ENCODE results near the gene ADAM8.
"Not testable (repeated sequence)": the region's sequence is repeated elsewhere in the genome, so short reads cannot be mapped to it uniquely, and the experiment has no call there.

The ADAM8 gene

DNA sequence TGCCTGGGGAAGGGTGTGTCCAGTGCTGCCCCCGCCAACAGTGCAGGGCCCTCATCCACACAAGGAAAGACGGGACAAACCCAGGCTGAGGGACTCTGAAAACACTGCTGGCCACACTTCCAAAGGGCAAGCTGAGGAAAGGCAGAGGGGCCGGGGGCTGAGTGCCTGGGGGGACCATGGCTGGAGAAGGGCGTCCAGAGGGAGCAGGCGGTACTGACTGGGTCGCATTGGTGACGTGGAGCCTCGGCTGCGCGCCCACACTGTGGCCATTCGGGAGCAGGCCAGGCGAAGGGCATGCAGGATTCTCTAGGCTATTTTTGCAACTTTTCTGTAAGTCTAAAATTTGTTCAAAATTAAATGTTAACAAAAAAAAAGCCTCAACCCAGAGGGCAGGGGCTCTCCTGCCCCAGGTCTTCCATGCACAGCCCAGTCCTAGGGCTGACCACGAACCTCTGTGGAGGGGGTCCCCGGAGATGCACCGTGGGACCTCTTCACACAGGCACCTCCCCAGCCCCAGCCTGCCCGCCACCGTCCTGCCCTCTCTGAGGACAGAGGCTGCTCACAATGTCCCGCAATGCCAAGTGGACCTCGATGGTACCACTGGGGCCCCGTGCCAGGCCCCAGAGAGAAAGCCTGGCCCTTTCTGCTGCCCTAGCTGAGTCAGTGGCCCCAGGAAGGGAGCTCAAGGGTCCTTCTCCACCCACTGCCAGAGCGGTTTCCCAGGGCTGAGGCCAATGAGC lies 10.4 kb downstream of the ADAM8 start:
- DNase-seq: no peak

DNA sequence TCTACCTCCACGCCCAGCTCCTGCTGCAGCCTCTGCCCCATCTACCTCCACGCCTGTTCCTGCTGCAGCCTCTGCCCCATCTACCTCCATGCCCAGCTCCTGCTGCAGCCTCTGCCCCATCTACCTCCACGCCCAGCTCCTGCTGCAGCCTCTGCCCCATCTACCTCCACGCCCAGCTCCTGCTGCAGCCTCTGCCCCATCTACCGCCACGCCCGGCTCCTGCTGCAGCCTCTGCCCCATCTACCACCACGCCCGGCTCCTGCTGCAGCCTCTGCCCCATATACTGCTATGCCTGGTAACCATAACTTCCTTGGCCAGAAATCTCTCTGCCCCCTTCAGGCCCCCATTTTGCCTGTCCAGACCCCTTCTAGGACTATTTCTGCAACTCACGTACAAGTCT lies 11.6 kb downstream of the ADAM8 start:
- not testable (repeated sequence) for DNase-seq

- no peak for DNase-seq
These were observed 12.2 kb downstream of the ADAM8 start for GRCh38 chr10:133264461-133264860.

GRCh38 chr10:133263674-133264073 lies 13.0 kb downstream of the ADAM8 start:
- DNase-seq: no peak

GRCh38 chr10:133262696-133263095 lies 14.0 kb downstream of the ADAM8 start:
- no peak for DNase-seq

- DNase-seq: peak in 1 of 2 experiments; percentile 38
These were observed 14.8 kb downstream of the ADAM8 start for GRCh38 chr10:133261726-133262325.

DNA sequence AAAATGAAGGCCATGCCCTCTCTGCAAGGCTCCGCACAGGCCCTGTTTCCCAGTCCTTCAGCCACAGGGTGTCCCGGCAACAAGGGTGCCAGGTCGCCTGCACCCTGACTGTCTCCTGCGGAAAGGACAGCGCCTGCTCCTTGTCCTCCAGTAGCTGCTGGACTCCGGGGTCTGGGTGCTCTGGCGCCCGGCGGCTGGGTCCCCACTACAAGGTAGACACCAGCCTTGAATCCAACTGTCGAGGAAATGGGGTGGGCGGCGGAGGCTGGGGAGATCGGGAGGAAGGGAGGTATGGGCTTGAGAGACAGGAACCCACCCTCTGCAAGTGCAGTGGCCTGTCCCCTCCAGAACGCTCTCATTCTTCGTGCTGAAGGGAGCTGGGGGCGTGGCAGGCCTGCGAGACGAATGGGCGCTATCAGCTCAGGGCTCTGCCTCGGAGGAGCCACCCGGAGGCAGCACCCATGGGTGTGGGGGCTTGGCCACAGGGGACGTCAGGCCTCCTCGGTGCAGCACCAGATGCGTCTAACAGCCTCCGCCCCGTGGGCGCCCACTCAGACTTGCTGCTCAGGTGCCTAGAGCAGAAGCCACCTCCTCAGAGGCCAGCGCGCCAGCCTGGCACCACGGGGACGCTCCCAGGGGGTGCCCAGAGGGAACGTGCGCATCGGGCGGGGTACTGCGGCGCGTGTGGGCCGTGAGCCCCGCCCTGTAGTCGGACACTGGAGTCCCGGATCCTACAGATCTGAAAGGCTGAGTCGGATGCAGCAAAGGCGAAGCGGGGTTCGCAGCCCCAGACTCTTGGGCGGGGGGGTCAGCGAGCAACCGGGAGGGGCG lies 15.6 kb downstream of the ADAM8 start:
- DNase-seq: peak in 1 of 2 experiments; percentile 22

GRCh38 chr10:133259602-133259989 lies 17.1 kb downstream of the ADAM8 start:
- DNase-seq: no peak

DNA sequence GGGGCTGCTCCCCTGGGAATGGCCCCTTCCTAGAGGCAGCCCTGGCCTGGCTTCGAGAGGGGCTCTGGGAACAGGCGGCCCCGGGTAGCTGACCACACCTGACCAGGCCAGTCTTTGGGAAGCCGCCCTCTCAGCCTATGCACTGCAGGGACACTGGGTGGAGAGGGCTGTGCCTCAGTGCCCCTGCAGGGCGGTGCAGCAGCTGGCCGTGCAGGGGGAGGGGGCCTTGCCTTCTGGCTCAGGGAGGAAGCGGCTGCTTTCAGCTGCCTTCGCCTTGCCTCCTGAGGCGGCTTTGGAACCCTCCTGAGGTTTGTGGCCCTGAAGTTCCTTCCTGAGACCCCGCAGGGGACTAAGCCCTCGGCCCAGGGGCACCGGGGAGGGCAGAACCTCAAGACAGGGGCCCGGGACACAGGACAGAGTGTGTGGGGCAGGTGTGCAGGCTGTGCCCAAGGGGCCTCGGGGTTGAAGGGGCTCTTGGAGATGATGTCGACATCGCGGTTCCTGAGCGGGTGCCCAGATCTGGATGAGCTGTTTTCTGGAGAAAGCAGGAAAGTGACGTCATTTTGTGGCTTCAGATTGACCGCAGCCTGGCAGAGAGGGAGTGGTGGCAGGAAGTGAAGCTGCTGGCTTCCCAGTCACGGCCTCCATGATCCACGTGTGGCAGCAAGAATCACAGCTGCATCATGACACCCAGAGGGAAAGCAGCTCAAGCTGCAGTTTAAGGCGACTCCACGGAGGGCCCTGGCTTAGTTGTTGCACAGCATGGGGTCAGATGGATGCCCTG lies 17.7 kb downstream of the ADAM8 start:
- no peak for DNase-seq

DNA sequence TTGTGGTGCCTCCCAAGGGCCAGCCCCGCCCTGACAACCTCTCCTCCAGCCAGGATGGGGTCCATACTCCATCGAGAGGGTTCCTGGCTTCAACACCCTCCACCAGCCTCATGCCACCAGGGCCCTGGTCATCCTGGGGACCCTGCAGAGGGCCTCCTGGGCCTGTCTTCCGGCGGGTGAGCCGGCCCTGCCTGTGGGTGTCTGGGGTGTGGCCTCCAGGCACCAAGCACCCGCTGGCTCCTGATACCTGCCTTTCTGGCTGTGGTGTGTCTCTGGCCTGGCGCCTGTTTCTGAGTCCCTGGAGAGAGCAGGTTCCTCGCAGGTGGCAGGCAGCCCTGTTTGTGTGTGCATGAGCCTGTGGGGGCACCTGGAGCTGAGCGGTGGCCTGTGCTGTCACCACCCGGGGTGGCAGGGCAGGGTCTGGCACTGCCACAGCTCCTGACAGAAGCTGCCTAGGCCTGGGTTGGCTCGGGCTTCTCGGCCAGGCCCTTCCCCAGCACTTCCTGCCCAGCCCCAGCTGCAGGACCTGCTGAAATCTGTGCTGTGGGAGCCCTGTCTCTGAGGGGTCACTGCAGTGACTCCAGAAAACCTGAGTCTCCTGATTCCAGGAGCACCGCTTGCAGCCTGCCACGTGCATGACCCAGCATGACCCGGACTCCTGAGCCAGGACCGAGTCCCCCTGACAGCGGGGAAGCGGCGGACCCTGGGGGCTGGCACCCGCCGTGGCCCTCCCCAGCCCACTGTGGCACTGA lies 18.4 kb downstream of the ADAM8 start:
- DNase-seq: no peak

DNA sequence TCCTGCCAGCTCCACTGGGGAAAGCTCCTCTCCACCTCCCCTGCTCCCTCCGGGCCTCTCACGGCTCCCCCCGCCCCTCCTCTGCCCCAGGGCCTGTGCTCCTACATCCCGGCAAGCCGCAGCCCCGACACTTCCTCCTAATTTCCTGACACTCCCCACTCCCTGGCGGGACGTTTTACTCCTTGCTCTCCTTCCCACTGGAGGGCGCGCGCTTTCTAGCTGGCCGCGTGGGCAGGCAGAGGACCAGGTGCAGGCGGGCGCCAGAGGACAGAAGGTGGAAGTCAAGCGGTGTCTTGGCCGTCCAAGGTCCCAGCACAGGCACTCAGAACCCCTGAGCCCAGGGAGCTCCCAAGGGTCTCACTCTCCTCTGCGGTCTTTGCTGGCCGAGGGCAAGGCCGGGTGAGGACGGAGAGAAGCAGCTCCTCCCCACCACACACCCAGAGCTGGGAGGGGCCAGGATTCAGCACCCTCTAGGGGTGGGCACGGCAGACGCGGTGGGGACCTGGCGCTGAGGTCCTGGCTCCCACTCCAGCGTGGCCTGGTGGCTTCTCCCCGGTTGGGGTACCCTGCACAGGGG lies 19.1 kb downstream of the ADAM8 start:
- DNase-seq: peak in 1 of 2 experiments; percentile 33

DNA sequence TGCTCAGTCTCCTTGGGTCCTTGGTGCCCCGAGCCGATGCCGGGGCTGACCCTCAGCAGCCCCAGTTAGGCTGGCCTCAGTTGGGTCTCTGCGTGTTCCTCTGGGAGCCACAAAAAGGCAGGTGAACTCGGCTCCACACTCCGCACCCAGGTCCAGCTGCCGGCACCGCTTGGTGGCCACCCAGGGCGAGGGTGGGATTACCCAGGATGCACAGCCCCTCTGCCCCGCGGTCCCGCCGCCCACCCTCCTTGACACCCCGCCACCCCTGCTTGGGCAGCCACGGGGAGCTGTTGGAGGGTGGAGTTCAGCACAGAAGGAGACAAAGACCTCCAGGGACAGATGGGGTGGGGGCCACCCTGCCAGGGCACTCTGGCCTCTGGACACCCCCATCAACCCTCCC lies 21.3 kb downstream of the ADAM8 start:
- DNase-seq: no peak

DNA sequence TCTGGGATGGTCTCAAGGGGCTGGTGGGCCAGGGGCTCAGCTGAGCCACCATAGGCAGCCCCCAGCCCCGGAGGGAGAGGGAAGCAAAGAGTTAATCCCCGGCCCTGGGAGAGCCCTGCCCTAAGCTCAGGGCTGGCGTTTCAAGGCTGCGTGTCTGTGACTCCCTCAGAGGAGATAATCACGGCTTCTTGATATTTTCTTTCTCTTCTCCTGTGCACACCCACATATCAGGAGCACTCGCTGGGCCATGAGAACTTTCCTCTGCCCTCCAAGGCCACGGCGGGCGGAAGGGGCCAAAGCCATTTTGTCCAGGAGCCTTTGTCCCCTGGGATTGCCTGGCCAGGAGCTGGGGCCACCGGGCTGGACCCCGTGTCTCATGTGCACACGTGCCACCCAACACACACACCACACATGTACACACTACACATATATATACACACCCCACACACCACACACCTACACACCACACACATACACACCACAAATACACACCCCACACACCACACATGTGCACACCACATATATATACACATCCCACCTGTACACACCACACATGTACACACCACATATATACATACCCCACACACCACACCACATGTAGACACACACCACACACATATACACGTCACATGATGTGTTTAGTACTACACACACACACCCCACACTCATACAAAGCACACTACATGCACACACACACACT lies 22.1 kb downstream of the ADAM8 start:
- DNase-seq: no peak

DNA sequence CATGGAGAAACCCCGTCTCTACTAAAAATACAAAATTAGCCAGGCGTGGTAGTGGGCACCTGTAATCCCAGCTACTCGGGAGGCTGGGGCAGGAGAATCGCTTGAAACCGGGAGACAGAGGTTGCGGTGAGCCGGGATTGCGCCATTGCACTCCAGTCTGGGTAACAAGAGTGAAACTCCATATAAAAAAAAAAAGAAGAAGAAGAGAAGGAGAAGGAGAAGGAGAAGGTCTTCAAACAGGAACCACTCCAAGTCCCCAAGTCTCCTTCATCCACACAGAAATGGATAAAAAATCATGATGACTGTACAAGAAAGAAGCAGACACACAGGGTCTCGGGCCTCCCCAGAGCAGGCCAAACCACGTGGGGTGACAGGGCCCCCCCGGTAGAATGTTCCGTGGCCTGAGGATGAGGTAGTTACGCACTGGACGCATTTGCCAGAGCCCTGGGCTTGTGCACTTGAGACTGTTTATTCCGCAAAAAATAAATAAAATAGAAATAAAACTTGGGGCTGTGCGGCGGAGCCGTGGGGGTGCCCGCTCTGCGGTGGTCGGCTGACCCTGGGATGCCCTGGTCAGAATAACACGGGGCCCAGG lies 23.2 kb downstream of the ADAM8 start:
- DNase-seq: no peak

GRCh38 chr10:133252223-133252552 lies 24.5 kb downstream of the ADAM8 start:
- DNase-seq: no peak

DNA sequence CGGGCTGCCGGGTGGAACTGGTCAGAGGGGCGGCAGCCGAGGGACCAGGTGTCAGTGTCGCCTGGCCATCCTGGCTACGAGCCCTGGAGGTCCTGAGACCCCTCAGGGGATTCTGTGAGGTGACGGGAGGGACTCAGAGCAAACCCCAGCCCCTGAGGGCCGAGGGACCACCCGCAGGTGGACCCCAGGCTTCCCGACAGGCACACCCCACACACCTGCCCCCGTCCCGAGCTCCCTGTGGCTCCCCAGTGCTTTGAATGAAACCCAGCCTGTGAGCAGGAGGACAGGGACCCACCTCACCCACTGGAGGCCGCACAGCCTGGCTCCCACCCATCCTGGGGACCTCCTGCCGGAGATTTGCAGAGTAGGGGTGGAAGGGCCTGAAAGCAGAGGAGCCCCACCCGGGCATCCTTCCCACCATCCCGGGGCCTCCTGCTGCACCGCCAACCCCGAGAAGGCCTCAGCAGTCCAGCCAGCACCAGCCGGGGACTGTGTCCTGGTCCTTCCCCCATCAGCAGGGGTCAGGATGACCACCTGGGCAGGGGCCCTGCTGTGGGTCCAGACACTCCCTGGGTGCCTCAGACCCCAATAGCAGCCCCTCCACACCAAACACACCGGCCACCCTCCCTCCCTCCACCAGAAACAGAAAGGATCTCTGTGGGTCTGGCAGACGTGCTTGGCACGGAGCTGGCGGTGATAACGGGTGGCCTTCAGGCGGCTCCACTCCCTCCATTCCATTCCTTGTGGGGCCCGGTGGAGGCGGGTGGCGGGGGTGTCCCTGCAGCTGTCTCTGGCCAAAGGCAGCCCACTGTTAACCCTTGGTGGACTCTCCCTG lies 25.1 kb downstream of the ADAM8 start:
- no peak for DNase-seq

DNA sequence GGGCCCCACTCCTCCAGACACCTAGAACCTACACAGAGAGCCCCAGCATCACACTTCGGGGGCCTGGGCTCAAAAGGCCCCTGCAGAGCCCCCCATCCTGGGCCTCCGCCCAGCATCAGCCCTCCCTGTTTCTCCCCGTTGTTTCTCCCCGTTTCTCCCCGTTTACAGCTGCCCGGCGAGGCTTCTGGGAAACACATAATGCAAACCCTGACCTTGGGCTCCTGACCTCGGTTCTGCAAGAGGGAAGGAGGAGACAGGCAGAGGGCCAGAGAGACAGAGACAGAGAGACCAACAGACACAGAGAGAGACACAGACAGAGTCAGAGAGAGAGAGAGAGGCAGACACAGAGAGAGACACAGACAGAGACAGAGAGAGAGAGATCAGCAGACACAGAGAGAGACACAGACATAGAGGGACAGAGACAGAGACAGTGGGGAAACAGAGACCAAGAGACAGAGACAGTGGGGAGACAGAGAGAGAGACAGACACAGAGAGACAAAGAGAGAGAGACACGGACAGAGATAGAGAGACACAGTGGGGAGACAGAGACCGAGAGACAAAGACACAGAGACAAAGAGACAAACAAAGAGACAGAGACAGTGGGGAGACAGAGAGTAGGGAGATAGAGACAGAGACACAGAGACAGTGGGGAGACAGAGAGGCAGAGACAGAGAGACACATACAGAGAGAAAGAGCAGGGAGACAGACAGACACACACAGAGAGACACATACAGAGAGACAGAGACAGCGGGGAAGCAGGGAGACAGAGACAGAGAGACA lies 26.5 kb downstream of the ADAM8 start:
- no peak for DNase-seq

DNA sequence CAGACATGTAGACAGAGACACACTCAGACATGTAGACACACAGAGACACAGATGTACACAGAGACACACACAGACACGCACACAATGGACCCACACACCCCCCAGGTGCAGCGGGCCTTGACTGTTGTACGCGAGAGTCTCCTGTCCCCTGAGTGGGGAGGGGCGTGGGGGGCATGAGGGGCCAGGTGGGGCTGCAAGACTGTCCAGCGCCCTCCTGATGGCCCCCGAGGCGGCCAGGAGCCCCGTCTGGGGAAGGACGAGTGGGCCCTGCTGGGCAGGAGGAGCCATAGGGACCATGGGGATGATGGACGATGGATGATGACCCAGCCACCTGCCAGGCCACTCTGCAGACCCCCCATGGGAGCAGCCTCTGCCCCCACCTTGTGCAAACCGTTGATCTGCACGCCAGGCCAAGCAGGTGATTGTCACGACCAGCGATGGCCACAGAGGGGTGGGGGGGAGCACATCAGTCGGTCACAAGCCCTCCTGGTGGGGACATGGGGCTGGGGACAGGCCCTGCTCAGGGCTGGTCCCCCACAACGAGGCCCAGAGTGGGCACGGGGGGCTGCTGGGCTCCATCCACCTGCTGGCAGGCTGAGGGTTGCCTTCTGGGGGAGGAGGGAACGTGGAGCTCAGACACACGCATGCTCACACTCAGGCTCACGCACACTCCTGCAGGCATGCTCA lies 27.4 kb downstream of the ADAM8 start:
- DNase-seq: no peak

- DNase-seq: no peak
These were observed 28.3 kb downstream of the ADAM8 start for GRCh38 chr10:133248334-133248715.
